Lower leg skin (tissue), 3 donors: ENCODE measurements around the gene SCART1.
"Not testable (repeated sequence)": the region's sequence is repeated elsewhere in the genome, so short reads cannot be mapped to it uniquely, and the experiment has no call there.

Experiments used
- CTCF ChIP-seq, 3 donors: fragments of 450-650 bp; IDR thresholded peaks; one replicate each; pipeline ENCODE4 v1.5.1; 2016; ENCODE audit warnings: antibody characterized with exemption in 3 of 3, mild to moderate bottlenecking in 3 of 3, moderate library complexity in 2 of 3
- POLR2A ChIP-seq, 2 donors: fragments of 450-650 bp; IDR thresholded peaks; one replicate each; pipeline ENCODE4 v1.6.1; 2016 to 2017; ENCODE audit warnings: antibody characterized with exemption in 2 of 2, mild to moderate bottlenecking in 1 of 2, moderate library complexity in 1 of 2

- TF ChIP-seq CTCF, POLR2A (IDR thresholded peaks at IDR 0.05): not testable (repeated sequence)
Measured at GRCh38 chr10:133441356-133441755, 12.4 kb upstream of the SCART1 start.
